Measurements from ENCODE around the gene LRRC61. TPM values are rescaled to one million over a fixed set of nuclear protein-coding genes. Genes with fewer than 3 reads are reported as not detected.

LRRC61 gene
- total RNA-seq, 4 donors from 2014 or later = 7.1 to 25.1 (median 14.0) TPM

DNA sequence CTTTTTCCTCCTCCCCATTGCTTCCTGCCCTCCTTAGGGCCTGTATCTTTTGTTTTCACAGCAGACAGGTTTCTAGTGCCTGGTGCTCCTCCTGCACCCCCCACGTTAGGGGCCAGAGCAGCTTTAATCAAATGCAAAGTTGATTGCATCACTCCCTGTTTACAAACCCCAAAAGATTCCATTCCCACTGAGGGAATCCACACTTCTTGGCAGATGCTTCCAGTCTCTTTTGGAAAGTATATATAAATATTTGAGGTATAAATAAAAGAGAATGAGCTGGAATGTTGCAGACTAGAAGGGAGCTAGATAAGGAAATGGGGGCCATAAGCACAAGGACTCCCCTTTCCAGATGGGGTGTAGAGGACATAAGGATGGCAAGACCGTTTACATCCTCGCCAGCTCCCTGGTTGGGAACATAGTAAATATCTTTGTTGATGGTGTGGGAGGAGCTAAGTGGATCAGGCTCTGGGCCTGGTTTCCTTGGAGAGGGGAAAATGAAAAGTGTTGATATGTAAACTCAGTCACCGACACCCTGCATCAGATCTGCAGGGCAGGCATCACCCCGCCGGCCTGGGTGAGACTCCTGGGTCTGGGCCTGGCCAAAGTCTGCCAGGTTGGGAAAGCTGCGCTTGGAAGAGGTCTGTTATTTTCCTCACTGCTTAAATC, 12.1 kb downstream of the LRRC61 start:
- Histone ChIP-seq H3K36me3 (peaks cover 0 to 37% of the 10 kb centered on the region in 2 donors), H3K27me3 (no peaks in the 10 kb centered on the region), H3K9me3 (no peaks in the 10 kb centered on the region), H3K4me3 (no peak overlapping the region), H3K4me1 (peaks cover 0 to 65% (median 44%) of the 10 kb centered on the region in 3 donors), H3K27ac (peak overlapping the region; percentile 3 to 90 (median 84))
- TF ChIP-seq POLR2AphosphoS5 (IDR thresholded peaks at IDR 0.05) (peak; percentile 69), CTCF (IDR thresholded peaks at IDR 0.05) (no peak)
- WGBS, 2 donors (ENCODE audit: low coverage in 1 of 2) = 13 to 18% methylated on average over 3 to 7 of the region's 7 CpGs
- ATAC-seq = peak; percentile 46

DNA sequence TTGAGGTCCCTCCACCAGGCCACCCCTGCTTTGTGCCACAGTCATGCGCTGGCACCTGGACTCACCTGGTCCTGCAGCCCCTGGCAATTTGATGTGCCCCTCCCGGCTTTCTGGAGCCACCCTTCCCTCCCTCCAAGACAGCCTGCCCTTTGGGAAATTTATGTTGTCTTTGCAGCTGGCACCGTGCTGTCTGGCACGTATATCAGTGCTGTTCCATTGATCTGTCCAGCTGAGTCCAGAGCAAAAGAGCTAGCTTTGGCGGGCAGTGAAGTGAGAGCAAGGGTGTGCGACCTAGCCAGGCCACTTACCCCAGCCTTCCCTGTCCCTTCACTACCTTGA, 12.6 kb downstream of the LRRC61 start:
- H3K9me3 ChIP-seq = no peaks in the 10 kb centered on the region
- H3K27me3 ChIP-seq = no peaks in the 10 kb centered on the region
- H3K27ac ChIP-seq = peak overlapping the region in 3 of 4 donors; percentile 82 to 90 (median 86)
- H3K4me1 ChIP-seq = peaks cover 0 to 70% (median 47%) of the 10 kb centered on the region in 3 donors
- H3K4me3 ChIP-seq = no peak overlapping the region
- H3K36me3 ChIP-seq = peaks cover 0 to 32% of the 10 kb centered on the region in 2 donors
- 50 to 60% methylated on average over 2 to 4 of the region's 6 CpGs for WGBS, 2 donors (ENCODE audit: low coverage in 1 of 2)
- TF ChIP-seq POLR2A (IDR thresholded peaks at IDR 0.05) (no peak), POLR2AphosphoS5 (IDR thresholded peaks at IDR 0.05) (no peak), CTCF (IDR thresholded peaks at IDR 0.05) (no peak), EP300 (IDR thresholded peaks at IDR 0.05) (no peak)
- ATAC-seq = no peak

DNA sequence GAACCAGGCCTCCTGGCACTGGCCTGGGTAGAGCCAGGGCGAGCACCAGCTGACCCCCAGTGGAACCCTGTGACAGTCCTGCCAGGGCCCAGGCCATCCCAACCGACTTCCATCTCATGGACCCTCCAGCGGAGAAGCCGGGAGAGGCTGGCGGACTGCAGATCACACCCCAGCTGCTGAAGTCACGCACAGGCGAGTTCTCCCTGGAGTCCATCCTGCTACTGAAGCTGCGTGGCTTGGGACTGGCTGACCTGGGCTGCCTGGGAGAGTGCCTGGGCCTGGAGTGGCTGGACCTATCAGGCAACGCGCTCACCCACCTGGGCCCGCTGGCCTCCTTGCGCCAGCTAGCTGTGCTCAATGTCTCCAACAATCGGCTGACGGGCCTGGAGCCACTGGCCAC, 13.6 kb downstream of the LRRC61 start:
- Histone ChIP-seq H3K4me3 (no peak overlapping the region), H3K9me3 (no peaks in the 10 kb centered on the region), H3K27me3 (no peaks in the 10 kb centered on the region), H3K27ac (peak overlapping the region in 3 of 4 donors; percentile 82 to 90 (median 86)), H3K36me3 (peaks cover 0 to 22% of the 10 kb centered on the region in 2 donors), H3K4me1 (peaks cover 0 to 80% (median 51%) of the 10 kb centered on the region in 3 donors)
- no peak for TF ChIP-seq EP300 (IDR thresholded peaks at IDR 0.05)
- TF ChIP-seq POLR2A (IDR thresholded peaks at IDR 0.05) = no peak
- no peak for TF ChIP-seq POLR2AphosphoS5 (IDR thresholded peaks at IDR 0.05)
- no peak for TF ChIP-seq CTCF (IDR thresholded peaks at IDR 0.05)
- ATAC-seq = no peak
- no CpG with 5 or more reads among the region's 14 CpGs for WGBS, 2 donors (ENCODE audit: low coverage in 1 of 2)

DNA sequence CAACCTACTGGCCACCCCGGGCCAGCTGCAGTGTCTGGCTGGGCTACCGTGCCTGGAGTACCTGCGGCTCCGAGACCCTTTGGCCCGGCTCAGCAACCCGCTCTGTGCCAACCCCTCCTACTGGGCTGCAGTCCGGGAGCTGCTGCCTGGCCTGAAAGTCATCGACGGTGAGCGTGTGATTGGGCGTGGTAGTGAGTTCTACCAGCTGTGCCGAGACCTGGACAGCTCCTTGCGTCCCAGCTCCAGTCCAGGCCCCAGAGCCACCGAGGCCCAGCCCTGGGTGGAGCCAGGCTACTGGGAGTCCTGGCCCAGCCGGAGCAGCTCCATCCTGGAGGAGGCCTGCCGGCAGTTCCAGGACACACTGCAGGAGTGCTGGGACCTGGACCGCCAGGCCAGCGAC, 14.0 kb downstream of the LRRC61 start:
- TF ChIP-seq EP300 (IDR thresholded peaks at IDR 0.05) (no peak), CTCF (IDR thresholded peaks at IDR 0.05) (no peak)
- Histone ChIP-seq H3K4me3 (no peak overlapping the region), H3K27ac (peak overlapping the region in 3 of 4 donors; percentile 82 to 90 (median 86)), H3K36me3 (peaks cover 0 to 22% of the 10 kb centered on the region in 2 donors), H3K4me1 (peaks cover 0 to 84% (median 51%) of the 10 kb centered on the region in 3 donors), H3K9me3 (no peaks in the 10 kb centered on the region), H3K27me3 (no peaks in the 10 kb centered on the region)
- no peak for ATAC-seq
- WGBS, 2 donors (ENCODE audit: low coverage in 1 of 2) = 100% methylated on average over 1 of the region's 18 CpGs; no CpG with 5 or more reads in 1 of the 2 donors

- TF ChIP-seq EP300 (IDR thresholded peaks at IDR 0.05) (no peak), POLR2A (IDR thresholded peaks at IDR 0.05) (no peak), CTCF (IDR thresholded peaks at IDR 0.05) (no peak), POLR2AphosphoS5 (IDR thresholded peaks at IDR 0.05) (no peak)
- ATAC-seq = no peak
- Histone ChIP-seq H3K27ac (peak overlapping the region in 3 of 4 donors; percentile 82 to 90 (median 86)), H3K9me3 (no peaks in the 10 kb centered on the region), H3K4me3 (no peak overlapping the region), H3K36me3 (peaks cover 0 to 22% of the 10 kb centered on the region in 2 donors), H3K4me1 (peaks cover 0 to 89% (median 51%) of the 10 kb centered on the region in 3 donors), H3K27me3 (no peaks in the 10 kb centered on the region)
- 65 to 80% methylated on average over 2 to 3 of the region's 6 CpGs for WGBS, 2 donors (ENCODE audit: low coverage in 1 of 2)
Measured at GRCh38 chr7:150337659-150338081, 14.5 kb downstream of the LRRC61 start.

Data from gastroesophageal sphincter (tissue), 4 donors.